Skeletal muscle satellite cell (primary cell): ENCODE measurements around the gene CLTRN.

Source experiments
- H3K27me3 ChIP-seq: 2 replicates; pipeline ENCODE4 v1.7.0; 2013; ENCODE audit warnings: low read length; ENCODE audit not compliant: control insufficient read depth, insufficient read depth
- H3K36me3 ChIP-seq: 2 replicates; pipeline ENCODE4 v1.7.0; 2013; ENCODE audit warnings: mild to moderate bottlenecking, control low read depth, low read length; ENCODE audit not compliant: insufficient read depth
- H3K4me1 ChIP-seq: 2 replicates; pipeline ENCODE4 v1.7.0; 2013; ENCODE audit warnings: low read length; ENCODE audit not compliant: control insufficient read depth, insufficient read depth
- H3K4me2 ChIP-seq: 2 replicates; pipeline ENCODE4 v1.7.0; 2013; ENCODE audit warnings: mild to moderate bottlenecking, low read length
- H3K4me3 ChIP-seq: 2 replicates; pipeline ENCODE4 v1.7.0; 2013; ENCODE audit warnings: low read length
- H3K9ac ChIP-seq: 2 replicates; pipeline ENCODE4 v1.7.0; 2013; ENCODE audit warnings: mild to moderate bottlenecking, low read depth, low read length, moderate library complexity
- H3K9me3 ChIP-seq: replicated peaks from 2 replicates; pipeline ENCODE4 v1.7.0; 2013; ENCODE audit warnings: mild to moderate bottlenecking, control low read depth, low read length

The CLTRN gene

DNA sequence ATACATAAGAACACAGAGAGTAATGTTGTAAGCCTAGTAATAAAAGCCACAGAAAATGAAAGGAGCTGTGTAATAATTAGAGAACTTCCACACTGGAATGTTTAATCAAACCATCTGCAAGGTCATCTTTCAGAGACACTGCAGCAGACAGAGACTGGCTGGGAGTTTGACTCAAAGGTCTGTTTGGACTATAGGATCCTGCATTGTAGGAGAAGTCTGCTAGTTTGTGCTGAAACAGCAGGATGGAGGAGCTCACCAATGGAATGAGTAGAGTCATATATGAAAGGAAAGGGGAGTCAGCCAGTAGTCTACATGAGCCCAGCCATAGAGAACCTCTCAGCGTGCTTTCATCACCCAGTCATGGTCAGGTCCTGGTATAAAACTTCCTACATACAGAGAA lies 59.4 kb downstream of the CLTRN start:
- H3K36me3 ChIP-seq, result no peaks in the 10 kb centered on the region
- H3K9ac ChIP-seq, result no peak overlapping the region
- peaks cover 12% of the 10 kb centered on the region for H3K27me3 ChIP-seq
- no peak overlapping the region for H3K4me2 ChIP-seq
- no peak overlapping the region for H3K4me3 ChIP-seq
- no peaks in the 10 kb centered on the region for H3K9me3 ChIP-seq
- no peaks in the 10 kb centered on the region for H3K4me1 ChIP-seq

- Histone ChIP-seq H3K9ac (no peak overlapping the region), H3K9me3 (no peaks in the 10 kb centered on the region), H3K4me1 (no peaks in the 10 kb centered on the region), H3K36me3 (no peaks in the 10 kb centered on the region), H3K4me2 (no peak overlapping the region), H3K4me3 (no peak overlapping the region), H3K27me3 (peaks cover 12% of the 10 kb centered on the region)
These were observed 61.8 kb downstream of the CLTRN start for GRCh38 chrX:15602761-15603160.

DNA sequence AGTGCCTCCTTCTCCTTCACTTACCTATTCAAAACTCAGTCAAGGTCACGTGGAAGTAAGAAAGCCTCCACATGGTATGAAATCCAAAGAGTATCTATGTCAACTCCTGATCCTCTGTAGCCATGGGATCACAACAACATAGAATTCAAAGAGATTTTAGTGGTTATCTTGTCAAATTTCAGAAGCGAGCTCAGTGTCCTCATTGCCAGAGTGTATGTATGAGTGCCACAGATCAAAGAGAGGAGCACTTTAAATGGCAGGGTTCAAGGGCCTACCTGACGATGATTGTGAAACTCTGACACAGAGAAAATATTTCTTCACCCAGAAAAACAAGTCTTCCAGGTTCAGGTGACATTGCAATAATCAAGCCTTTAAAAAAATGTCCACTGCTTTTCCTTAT lies 62.7 kb downstream of the CLTRN start:
- H3K4me1 ChIP-seq, result no peaks in the 10 kb centered on the region
- no peak overlapping the region for H3K4me2 ChIP-seq
- H3K9me3 ChIP-seq, result no peaks in the 10 kb centered on the region

GRCh38 chrX:15600745-15601144 lies 63.9 kb downstream of the CLTRN start, which contains the start of gene ACE2:
ACE2 (minus strand) TSS chrX:15600960; CDS start chrX:15600911, 49 bp downstream.
- Histone ChIP-seq H3K4me3 (no peak within 1 kb of the TSS), H3K9me3 (no peaks in the 10 kb centered on the region), H3K4me2 (no peak within 1 kb of the TSS), H3K9ac (no peak within 1 kb of the TSS), H3K27me3 (peaks cover 16% of the 10 kb centered on the region), H3K36me3 (no peaks in the 10 kb centered on the region), H3K4me1 (no peaks in the 10 kb centered on the region)

More for the DNA sequence above, 62.7 kb downstream of the CLTRN start:
- H3K4me3 ChIP-seq, result no peak overlapping the region
- H3K9ac ChIP-seq, result no peak overlapping the region
- peaks cover 13% of the 10 kb centered on the region for H3K27me3 ChIP-seq
- no peaks in the 10 kb centered on the region for H3K36me3 ChIP-seq

GRCh38 chrX:15600049-15600448 lies 64.6 kb downstream of the CLTRN start:
- Histone ChIP-seq H3K9ac (no peak overlapping the region), H3K36me3 (no peaks in the 10 kb centered on the region), H3K4me3 (no peak overlapping the region)

DNA sequence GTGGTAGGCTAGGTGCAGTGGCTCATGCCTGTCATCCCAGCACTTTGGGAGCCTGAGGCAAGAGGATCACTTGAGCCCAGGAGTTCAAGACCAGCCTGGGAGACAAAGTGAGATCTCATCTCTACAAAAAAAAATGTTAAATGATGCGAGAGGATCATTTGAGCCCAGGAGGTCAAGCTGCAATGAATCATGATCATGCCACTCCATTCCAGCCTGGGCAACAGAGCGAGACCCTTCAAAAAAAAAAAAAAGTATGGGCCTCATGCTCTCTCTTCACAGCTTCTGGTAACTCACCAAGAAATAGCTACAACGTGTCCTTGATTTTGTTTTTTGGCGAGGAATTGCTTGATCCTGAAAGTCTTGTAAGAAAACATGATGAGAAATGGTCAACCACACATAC lies 65.1 kb downstream of the CLTRN start:
- no peak overlapping the region for H3K9ac ChIP-seq
- no peaks in the 10 kb centered on the region for H3K4me1 ChIP-seq
- H3K4me3 ChIP-seq, result no peak overlapping the region
- no peak overlapping the region for H3K4me2 ChIP-seq
- no peaks in the 10 kb centered on the region for H3K9me3 ChIP-seq
- no peaks in the 10 kb centered on the region for H3K36me3 ChIP-seq
- H3K27me3 ChIP-seq, result peaks cover 11% of the 10 kb centered on the region

More at GRCh38 chrX:15600049-15600448, 64.6 kb downstream of the CLTRN start:
- H3K4me1 ChIP-seq, result no peaks in the 10 kb centered on the region
- no peaks in the 10 kb centered on the region for H3K9me3 ChIP-seq
- H3K27me3 ChIP-seq, result peaks cover 11% of the 10 kb centered on the region
- H3K4me2 ChIP-seq, result no peak overlapping the region

DNA sequence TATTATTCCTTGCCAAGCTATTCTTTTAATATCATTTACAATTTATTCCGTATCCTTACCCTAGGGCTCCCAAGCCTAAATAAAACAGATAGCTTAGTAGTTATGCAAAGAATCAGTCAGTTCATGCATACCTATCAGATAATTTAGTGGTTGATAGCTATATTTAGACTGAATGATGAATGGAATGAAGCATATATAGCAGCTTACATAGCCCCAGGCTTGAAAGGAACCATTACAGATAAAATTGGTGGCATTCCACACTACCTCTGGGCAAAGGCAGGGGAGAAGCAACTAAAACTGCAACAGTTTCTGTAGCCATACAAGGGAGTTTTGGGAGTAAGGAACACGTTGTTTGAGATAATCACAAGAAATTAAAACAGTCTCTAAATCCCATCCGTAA lies 66.6 kb downstream of the CLTRN start:
- H3K4me1 ChIP-seq, result no peaks in the 10 kb centered on the region
- H3K4me3 ChIP-seq, result no peak overlapping the region
- H3K27me3 ChIP-seq, result peaks cover 20% of the 10 kb centered on the region
- no peaks in the 10 kb centered on the region for H3K36me3 ChIP-seq
- no peaks in the 10 kb centered on the region for H3K9me3 ChIP-seq
- no peak overlapping the region for H3K4me2 ChIP-seq
- no peak overlapping the region for H3K9ac ChIP-seq

- Histone ChIP-seq H3K9me3 (no peaks in the 10 kb centered on the region), H3K27me3 (peaks cover 37% of the 10 kb centered on the region), H3K4me3 (no peak overlapping the region), H3K36me3 (no peaks in the 10 kb centered on the region), H3K4me2 (no peak overlapping the region), H3K9ac (no peak overlapping the region), H3K4me1 (no peaks in the 10 kb centered on the region)
These were observed 70.2 kb downstream of the CLTRN start for GRCh38 chrX:15594371-15594770.

GRCh38 chrX:15579778-15580747 lies 84.5 kb downstream of the CLTRN start:
- peaks cover 26% of the 10 kb centered on the region for H3K27me3 ChIP-seq
- no peak overlapping the region for H3K9ac ChIP-seq
- no peaks in the 10 kb centered on the region for H3K36me3 ChIP-seq
- H3K4me1 ChIP-seq, result no peaks in the 10 kb centered on the region
- no peak overlapping the region for H3K4me3 ChIP-seq
- no peak overlapping the region for H3K4me2 ChIP-seq
- H3K9me3 ChIP-seq, result no peaks in the 10 kb centered on the region
